HG03354 (cell line): ENCODE results near the gene CRMP1.
"Not testable (repeated sequence)": the region's sequence is repeated elsewhere in the genome, so short reads cannot be mapped to it uniquely, and the experiment has no call there.

Experiments
- ATAC-seq: cut with Tn5 transposase; IDR thresholded peaks from one replicate; pipeline ENCODE4 v1.9.1; 2021; ENCODE audit warnings: mild to moderate bottlenecking; ENCODE audit not compliant: unreplicated experiment, poor library complexity, severe bottlenecking

The CRMP1 gene

DNA sequence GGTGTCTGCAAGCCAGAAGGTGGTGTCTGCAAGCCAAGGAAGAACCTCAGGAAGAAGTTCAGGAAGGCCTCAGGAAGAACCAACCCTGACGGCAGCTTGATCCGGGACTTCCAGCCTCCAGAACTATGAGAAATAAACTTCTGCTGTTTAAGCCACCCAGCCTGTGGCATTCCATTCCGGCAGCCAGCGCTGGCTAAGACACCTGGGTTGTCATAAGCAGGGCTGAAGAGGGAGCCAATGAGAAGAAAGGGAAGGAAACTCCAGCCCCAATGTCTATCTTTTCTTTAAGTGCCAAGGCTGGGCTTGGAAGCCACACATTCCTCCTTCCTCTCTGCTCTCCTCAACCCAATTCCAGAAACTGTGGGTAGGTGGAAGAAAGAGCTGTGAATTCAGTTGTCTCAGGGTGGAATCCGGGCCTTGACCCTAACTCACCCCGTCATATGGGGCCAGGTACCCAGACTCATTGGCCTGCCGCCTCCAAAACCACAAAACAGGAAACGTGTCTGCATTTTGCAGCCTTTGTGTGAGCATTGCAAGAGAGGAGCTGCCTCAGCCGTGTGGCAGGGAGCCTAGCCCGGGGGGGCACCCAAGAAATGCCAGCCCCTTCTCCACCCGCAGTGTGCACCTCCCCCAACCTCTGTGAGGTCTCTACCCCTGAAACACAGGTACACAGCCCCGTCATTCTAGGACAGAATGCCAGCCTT is 26.8 kb downstream of the CRMP1 start:
- ATAC-seq, result no peak

DNA sequence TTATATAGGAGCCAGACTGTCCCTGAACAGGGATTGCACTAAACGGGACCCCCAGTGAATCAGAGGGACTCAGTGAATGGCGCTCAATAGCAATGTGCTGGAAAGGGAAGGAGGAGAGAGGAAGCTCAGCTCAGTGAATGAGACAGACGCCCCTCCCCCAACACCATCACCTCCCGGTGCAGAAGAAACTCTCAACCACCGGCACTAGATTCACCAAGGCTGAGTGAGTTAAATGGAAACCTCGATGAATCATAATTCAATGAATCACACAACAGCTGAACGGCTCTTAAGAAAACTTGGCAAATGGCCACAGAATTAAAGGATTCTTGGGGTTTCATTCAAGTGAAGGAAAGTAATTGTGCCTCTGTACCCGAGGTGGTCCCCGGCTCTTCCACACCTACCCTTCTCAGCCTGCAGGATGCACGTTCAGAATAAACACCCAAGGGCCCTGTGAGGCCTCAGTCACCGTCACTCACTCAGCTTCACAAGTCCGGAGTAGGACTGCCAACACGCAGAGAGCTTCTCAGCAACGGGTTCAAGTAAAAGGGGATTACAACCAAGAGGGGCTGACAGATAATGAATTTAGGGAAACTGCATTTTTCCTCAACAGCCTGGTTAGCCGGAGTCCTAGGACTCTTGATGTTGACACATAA is 29.3 kb downstream of the CRMP1 start:
- no peak for ATAC-seq

DNA sequence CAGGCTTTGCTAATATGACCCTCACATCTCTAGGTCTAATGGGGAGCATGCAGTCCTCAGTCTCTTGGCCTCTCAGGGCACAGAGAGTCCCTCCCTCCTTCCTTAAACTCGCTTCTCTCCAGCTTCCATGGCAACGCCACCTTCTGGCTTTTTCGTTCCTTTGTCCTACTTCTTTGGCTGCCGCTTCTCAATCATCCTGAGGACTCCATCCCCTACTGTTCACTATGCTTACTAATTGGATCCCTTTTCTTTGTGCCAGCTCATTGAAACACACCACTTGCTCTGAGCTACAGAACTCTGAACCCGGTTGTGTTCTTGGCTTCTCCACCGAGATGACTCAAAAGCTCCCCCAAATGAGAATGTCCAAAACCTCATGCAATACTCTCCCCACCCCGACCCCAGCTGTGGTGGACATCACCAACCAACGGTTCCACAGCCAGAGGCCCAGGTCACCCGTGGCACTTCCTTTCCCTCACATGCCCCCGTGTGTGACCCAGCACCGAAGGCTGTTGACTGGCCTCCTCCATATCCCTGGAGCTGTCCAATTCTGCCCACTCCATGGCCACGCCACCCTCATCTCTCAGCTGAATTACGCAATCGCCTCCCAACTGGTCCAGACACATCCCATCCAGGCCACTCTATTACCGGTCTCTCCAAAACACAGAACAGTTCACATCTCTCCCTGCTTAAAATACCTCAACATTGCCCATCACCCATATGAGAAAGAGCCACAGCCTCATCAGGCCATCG is 34.7 kb downstream of the CRMP1 start:
- no peak for ATAC-seq

DNA sequence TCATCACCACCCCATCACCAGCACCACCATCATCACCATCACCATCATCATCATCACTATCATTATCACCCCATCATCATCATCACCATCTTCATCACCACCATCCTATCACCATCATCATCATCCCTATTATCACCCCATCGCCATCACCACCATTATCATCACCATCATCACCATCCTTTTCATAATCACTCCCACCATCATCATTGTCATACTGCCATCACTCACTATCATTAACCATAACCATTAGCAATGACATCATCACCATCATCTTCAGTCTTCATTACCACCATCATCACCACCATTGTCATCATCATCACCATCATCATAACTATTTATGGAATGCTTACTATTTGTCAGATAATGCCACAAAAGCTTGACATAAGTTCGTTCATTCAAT is 35.7 kb downstream of the CRMP1 start:
- ATAC-seq, result no peak

DNA sequence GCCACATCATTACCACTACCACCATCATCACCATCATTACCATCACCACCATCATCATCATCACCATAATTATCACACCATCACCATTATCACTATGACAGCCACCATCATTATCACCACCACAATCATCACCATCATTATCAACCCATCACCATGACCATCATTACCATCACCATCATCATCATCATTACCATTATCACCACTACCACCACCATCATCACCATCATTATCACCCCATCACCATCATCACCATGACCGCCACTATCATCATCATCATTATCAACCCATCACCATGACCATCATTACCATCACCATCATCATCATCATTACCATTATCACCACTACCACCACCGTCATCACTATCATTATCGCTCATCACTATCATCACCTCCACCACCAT is 36.5 kb downstream of the CRMP1 start:
- ATAC-seq, result not testable (repeated sequence)

DNA sequence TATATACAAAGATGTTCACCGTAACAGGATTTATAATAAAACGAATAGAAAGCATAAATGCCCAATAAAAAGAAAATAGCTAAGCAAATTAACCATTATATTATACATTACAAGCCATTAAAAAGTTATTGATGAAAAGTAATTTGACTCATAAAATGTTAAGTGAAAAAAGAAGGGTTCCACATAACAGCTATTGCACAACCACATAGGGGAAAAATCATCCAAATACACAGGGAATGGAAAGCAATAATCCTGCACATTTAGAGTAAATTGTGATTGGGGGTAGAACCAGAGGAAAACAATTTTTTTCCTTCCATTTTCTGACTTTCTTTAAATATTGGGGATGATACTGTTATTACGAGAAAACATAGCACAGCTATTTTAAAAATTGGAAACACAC is 38.0 kb downstream of the CRMP1 start:
- no peak for ATAC-seq

DNA sequence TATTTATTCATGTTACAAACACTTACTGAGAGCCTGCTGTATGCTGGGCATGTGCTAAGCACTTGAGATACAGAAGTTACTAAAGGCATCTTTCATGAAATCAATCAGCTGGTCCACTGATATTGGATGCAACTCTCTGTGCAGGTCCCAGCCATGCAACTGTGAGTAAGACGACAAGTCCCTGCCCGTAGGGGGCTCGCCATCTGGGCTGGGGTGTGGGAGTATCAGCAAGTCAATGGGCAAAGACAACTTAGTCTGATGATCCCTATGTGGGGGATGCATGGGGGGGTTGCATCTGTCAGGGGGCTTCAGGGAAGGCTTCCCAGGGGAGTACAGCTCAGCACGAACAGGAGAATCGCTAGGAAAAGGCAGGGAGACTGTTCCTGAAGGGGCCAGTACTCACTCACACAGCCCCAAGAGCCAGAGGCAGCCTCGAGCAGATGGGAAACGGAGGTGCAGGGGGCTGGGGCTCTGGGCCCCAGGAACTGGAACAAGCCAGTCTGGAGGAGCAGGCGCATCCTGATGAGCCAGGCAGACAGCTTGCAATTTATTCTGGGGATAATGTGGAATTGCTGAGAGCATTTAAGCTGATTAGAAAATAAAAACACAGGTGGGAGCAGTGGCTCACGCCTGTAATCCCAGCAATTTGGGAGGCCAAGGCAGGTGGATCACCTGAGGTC is 40.2 kb downstream of the CRMP1 start:
- no peak for ATAC-seq

DNA sequence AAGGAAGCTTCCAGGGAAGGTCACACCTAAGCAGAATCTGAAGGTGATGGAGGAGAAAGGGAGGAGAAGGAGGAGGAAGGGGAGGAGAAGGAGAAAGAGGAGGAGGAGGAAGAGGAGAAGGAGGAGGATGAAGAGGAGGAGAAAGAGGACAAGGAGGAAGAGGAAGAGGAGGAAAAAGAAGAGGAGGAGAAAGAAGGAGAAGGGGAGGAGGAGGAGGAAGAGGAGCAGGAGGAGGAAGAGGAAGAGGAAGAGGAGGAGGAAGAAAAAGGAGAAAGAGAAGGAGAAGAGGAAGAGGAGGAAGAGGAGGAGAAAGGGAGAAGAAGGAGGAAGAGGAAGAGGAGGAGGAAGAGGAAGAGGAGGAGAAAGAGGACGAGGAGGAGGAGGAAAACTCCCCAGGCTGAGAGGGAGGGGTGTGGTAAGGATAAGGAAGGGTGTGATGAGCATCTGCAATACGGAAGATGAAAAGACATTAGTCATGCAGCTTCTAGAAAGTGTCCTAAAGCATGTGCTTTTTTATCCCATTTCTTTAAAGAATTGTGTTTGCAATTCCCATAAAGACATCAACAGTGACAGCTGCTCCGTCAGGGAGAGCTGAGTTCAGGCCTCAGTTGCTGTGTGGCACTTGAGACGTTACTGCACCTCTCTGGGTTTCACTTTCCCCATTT is 41.1 kb downstream of the CRMP1 start:
- no peak for ATAC-seq

DNA sequence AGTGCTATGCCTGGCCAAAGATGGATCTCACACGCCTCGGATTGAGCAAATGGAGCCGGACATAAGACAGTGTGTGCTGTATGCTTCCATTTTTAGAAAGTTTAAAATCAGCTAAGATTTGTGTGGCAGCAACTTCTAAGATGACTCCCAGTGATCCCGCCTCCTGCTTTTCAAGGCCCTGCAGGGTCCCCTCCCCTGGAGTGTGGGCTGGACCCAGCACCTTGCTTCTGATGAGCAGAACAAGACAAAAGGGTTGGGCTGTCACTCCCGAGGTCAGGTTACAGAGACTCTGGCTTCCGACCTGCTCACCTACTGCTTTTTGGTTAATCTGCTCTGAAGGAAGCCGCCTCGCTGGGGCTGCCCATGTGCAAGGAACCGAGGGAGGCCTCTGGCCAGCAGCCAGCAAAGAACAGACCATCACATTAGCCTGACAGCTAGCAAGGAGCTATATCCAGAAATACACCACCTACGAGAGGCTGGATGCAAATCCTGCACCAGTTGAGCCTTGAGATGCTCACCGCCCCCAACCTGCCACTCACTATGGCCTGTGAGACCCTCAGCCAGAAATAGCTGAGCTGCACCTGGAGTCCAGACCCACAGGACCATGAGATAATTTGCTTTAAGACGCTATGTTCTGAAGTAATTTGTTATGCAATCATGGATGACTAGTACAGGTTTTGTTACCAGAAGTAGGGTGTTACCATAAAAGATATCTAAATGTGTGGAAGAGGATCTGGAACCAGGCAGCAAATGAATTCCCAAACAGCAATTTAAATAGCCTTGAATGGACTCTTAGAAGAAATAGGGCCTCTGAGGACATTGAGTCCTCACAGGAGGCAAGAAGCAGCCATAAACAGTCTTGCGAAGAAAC is 47.6 kb downstream of the CRMP1 start:
- ATAC-seq, result no peak

DNA sequence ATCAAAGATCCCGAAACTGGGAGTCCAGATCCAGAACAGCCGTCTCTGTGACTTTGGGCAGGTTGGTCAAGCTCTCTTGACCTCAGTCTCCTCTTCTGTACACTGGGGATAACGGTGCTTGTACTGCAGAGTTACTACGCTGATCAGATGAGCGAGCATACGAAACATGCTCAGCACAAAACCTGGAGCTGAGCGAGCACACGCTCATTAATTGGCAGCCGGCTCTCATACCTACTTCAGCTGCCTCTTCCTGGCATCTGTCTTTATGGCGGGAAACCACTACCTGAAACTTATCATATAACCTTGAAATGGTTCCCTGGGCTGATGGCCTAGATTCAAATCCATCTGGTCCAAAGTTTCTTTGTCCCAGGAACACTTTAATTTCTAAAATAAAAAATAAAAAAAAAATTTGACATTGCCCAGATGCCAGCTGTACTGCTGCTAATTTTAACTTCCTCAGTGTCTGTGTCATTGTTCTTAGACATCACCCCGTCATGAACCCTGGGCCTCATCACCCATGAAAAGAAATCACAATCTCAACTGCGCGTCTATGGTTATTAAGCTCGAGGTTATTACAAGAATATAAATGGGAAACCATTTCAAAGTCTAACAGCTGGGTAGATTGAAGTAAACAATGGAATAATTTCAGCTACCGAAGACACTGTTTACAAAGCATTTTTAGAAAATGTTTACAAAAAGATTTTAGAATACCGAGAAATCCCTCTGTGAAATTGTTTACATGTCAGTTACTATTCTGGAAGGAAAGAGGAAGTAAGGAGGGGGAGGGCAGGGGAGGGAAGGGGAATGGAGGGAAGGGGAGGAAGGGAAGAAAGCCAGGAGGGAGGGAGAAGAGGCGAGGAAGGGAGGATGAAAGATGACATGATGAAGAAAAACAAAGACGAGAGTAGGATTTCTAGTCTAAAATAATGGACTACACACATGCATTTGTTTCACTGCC is 49.0 kb downstream of the CRMP1 start:
- ATAC-seq, result no peak

DNA sequence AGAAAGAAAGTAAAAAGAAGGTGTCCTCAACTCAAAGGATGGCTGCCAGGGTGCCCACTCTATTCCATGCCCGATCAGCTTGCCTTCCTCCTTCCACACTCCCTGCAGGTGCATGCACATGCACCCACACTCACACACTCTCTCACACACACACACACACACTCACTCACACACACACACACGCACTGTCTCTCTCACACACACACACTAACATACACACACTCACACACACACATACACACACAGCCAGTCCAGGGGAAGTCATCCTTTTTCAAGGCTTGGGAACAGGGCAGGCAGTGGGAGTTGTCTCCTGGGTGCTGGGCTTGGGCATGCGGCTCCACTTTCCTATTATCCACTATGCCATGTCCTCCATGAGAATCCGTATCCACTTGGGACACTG is 50.4 kb downstream of the CRMP1 start:
- no peak for ATAC-seq

DNA sequence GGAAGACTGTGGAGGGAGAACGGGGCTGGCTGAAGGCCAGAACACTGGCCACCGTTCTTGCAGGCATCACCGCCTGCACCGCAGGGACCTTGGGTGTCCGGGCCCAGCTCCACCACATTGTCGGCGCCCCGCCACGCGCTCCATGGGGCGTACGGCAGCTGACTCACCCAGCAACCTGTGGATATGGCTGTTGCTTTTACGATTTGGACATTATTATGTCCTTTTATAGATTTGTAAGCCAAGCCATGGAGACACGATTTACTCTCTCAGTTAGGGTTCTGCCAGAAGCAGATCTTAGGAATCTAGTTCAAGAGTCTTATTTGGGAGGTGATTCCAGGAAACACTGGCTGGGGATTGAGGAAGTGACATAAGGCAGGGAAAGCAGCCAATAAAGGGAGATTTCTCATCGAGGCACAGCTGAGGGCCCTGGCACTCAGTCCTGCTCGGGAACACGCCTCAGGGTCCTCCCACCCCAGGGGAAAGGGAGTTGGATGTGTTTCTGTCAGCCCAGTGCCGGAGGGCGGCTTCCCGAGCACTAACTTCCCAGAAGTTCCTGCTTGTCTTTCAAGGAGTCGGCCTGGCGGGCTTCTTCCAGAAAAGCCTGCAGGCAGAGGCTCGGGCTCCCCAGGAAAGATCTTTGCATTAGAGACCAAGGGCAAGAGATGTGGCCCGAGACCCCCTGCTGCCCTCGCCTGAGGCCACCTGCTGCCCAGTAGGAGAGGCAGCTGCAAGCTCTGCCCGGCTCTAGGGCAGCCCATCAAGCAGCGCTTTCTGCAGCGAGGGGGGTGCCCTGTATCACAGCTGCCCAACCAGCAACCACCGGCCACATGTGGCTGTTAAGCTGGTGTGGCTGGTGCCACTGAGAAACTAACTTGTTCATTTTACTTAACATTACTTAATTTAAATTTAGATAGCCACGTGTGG is 52.9 kb downstream of the CRMP1 start:
- ATAC-seq, result no peak

DNA sequence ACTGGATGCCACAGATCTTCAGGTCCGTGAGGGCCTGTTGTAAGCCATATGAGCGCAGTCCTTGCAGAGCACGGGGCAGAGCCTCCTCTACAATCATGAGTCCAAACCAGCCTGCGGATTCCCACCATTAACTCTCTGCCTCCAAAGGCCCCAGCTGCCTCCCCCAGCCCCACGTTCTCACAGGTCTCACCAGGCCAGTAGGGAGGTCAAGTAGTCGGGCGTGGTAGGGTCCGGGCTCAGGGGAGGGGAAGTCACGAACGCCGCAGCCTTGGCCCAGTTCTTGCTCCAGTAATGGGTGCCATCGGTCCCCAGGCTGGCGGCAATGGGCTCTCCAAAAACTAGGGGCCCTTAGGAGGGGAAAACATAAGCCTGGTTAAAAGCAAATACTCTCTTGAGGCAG is 53.6 kb downstream of the CRMP1 start:
- ATAC-seq, result no peak

DNA sequence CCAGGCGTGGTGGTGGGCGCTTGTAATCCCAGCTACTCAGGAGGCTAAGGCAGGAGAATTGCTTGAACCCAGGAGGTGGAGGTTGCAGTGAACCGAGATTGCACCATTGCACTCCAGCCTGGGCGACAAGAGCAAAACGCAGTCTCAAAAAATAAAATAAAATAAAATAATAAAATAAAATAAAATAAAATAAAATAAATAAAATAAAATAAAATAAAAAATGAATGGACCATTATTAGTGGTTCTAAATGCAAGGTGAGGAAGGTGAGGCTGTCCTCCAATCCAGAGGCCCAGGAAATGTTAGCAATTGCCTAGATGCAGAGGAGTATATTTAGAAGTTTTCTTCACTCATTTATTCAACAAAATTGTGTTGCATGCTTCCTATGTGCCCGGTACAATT is 55.4 kb downstream of the CRMP1 start:
- not testable (repeated sequence) for ATAC-seq

DNA sequence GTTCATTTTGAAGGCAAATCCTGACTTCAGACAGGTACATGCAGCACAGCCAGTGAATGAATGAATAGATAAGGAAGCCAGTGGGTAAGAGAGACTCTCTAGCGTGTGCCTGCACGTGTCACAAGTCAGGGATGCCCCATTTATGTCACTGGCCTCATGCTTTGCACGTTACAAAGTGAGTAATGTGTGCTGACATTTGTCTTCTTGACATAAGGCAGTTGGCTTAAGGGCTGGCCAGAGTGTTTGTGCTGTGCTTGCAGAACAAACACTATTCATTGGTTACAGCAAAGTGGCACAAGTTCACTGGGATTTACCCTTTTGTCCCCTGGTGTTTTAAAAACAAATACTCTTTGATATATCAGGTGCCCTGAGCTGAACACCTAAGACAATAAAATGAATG is 55.9 kb downstream of the CRMP1 start:
- ATAC-seq, result no peak

DNA sequence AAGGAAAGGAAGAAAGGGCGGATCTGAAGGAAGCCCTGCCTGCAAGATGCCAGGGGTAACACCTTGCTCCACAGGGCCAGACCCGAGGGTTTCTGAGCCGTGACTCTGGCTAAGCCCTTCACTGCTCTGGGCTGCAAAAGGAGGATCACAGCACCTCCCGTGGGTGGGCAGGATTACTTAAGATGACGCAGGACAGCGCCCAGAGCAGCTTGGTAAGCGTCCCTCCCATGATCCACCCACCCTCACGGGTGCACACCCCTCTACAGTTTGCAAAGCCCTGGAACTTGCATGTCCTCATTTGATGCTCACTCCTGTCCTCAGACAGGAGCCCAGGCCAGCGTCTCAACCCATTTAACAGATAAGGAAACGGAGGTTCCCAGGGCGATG is 64.9 kb downstream of the CRMP1 start:
- ATAC-seq, result no peak
